ENCODE results near the gene STIP1. TPM values are rescaled to one million over a fixed set of nuclear protein-coding genes. Genes with fewer than 3 reads are reported as not detected.
"Not testable (repeated sequence)": the region's sequence is repeated elsewhere in the genome, so short reads cannot be mapped to it uniquely, and the experiment has no call there.

STIP1 gene
- total RNA-seq, 4 donors from 2014 or later: 80.8 to 116 (median 106) TPM

GRCh38 chr11:64243236-64243854, 57.4 kb downstream of the STIP1 start:
- WGBS, 2 donors: 85 to 88% methylated on average over 8 of the region's 8 CpGs
- intact Hi-C loops (cut with DNase I): no loop called here
- TF ChIP-seq CTCF (IDR thresholded peaks at IDR 0.05) (no peak), POLR2A (IDR thresholded peaks at IDR 0.05) (no peak)
- peak overlapping the region in 2 of 3 donors; percentile 78 to 99 for H3K27ac ChIP-seq
- H3K4me3 ChIP-seq (replicated peaks in 1 of 3): no peak overlapping the region
- no peaks in the 10 kb centered on the region for H3K27me3 ChIP-seq
- no peak for DNase-seq
- peaks cover 36 to 37% of the 10 kb centered on the region in 2 donors for H3K4me1 ChIP-seq
- H3K9me3 ChIP-seq: no peaks in the 10 kb centered on the region
- H3K36me3 ChIP-seq: peaks cover 0 to under 1% of the 10 kb centered on the region in 2 donors

GRCh38 chr11:64244107-64244506, 58.1 kb downstream of the STIP1 start:
- no peak overlapping the region for H3K27ac ChIP-seq
- no peak for DNase-seq
- 67 to 73% methylated on average over 5 of the region's 5 CpGs for WGBS, 2 donors
- H3K27me3 ChIP-seq: no peaks in the 10 kb centered on the region
- H3K4me1 ChIP-seq: peaks cover 36 to 37% of the 10 kb centered on the region in 2 donors
- intact Hi-C loops (cut with DNase I): no loop called here
- no peaks in the 10 kb centered on the region for H3K36me3 ChIP-seq
- TF ChIP-seq CTCF (IDR thresholded peaks at IDR 0.05) (no peak), POLR2A (IDR thresholded peaks at IDR 0.05) (no peak)
- no peak overlapping the region for H3K4me3 ChIP-seq (replicated peaks in 1 of 3)
- H3K9me3 ChIP-seq: no peaks in the 10 kb centered on the region

DNA sequence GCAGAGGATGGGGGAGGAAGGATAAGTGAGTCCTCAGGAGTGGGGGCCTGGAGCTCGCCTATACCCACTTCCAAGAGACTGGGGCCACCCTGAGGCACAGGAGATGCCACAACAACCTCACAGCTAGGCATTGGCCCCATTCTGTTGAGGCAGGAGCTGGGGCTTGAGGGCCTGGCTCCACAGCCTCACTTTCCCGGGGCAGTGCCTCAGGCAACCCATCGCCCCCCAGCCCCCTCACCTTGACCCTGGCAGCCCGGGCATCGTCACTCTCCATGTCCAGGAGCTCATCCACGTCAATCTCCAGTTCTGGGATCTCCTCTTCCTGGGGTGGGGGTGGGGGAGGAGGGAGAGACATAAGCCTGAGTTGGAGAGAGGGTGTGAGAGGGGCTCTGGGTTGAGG, 59.0 kb downstream of the STIP1 start:
- Histone ChIP-seq H3K27me3 (no peaks in the 10 kb centered on the region), H3K9me3 (no peaks in the 10 kb centered on the region), H3K4me1 (peaks cover 33% of the 10 kb centered on the region in 2 donors), H3K27ac (peak overlapping the region in 2 of 3 donors; percentile 65 to 84), H3K36me3 (no peaks in the 10 kb centered on the region), H3K4me3 (replicated peaks in 1 of 3) (peak overlapping the region in 1 of 3 donors; percentile 55)
- intact Hi-C loops (cut with DNase I): no loop called here
- 62 to 64% methylated on average over 5 to 6 of the region's 6 CpGs for WGBS, 2 donors
- DNase-seq: no peak
- no peak for TF ChIP-seq POLR2A (IDR thresholded peaks at IDR 0.05)

- Histone ChIP-seq H3K27me3 (no peaks in the 10 kb centered on the region), H3K4me3 (replicated peaks in 1 of 3) (peak overlapping the region in 2 of 3 donors; percentile 55 to 66), H3K4me1 (peaks cover 29 to 31% of the 10 kb centered on the region in 2 donors), H3K9me3 (no peaks in the 10 kb centered on the region), H3K36me3 (no peaks in the 10 kb centered on the region), H3K27ac (peak overlapping the region; percentile 53 to 84 (median 65))
- 28% methylated on average over 2 of the region's 6 CpGs; no CpG with 5 or more reads in 1 of the 2 donors for whole genome bisulfite sequencing, 2 donors
- intact Hi-C loops (cut with DNase I): no loop called here
- TF ChIP-seq CTCF (IDR thresholded peaks at IDR 0.05): no peak
- no peak for TF ChIP-seq POLR2A (IDR thresholded peaks at IDR 0.05)
- peak; percentile 61 to 65 for DNase-seq
These were observed 59.4 kb downstream of the STIP1 start for GRCh38 chr11:64245401-64245796.

GRCh38 chr11:64245797-64246620, 60.0 kb downstream of the STIP1 start:
- peak overlapping the region; percentile 3 to 66 (median 55) for H3K4me3 ChIP-seq (replicated peaks in 1 of 3)
- TF ChIP-seq CTCF (IDR thresholded peaks at IDR 0.05): no peak
- peak in 1 of 2 donors; percentile 14 for TF ChIP-seq POLR2A (IDR thresholded peaks at IDR 0.05)
- no peaks in the 10 kb centered on the region for H3K36me3 ChIP-seq
- H3K9me3 ChIP-seq: no peaks in the 10 kb centered on the region
- peak overlapping the region; percentile 53 to 84 (median 65) for H3K27ac ChIP-seq
- peak; percentile 74 to 81 for DNase-seq
- H3K27me3 ChIP-seq: no peaks in the 10 kb centered on the region
- intact Hi-C loops (cut with DNase I): no loop called here
- 1 to 2% methylated on average over 19 to 28 of the region's 46 CpGs for WGBS, 2 donors
- peaks cover 34 to 35% of the 10 kb centered on the region in 2 donors for H3K4me1 ChIP-seq

DNA sequence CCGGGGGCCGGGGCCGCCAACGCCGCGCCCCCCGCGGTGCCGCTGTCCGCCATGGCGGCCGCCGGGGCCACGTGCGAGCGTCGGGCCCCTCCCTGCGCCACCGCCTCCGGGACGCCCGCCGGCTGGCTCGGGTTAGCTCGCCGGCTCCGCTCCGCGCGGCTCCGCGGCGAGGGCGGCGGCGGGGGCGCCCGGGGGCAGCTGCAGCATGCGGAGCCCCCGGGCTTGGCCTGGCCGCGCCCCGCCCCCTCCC, 60.6 kb downstream of the STIP1 start:
- peak overlapping the region in 1 of 3 donors; percentile 55 for H3K4me3 ChIP-seq (replicated peaks in 1 of 3)
- WGBS, 2 donors: no CpG with 5 or more reads among the region's 43 CpGs
- H3K4me1 ChIP-seq: peaks cover 35 to 36% of the 10 kb centered on the region in 2 donors
- H3K36me3 ChIP-seq; intact Hi-C loops (cut with DNase I); H3K27me3 ChIP-seq; DNase-seq; H3K9me3 ChIP-seq: not testable (repeated sequence)
- H3K27ac ChIP-seq: peak overlapping the region in 1 of 3 donors; percentile 84
